Left lung (tissue), 10 donors: ENCODE results near the gene AKAP13. TPM values are rescaled to one million over a fixed set of nuclear protein-coding genes. Genes with fewer than 3 reads are reported as not detected.
"Not testable (repeated sequence)": the region's sequence is repeated elsewhere in the genome, so short reads cannot be mapped to it uniquely, and the experiment has no call there.

Experiments
- ATAC-seq: fragments of 200-7000 bp; cut with Tn5 transposase; one replicate; pipeline ENCODE4 v1.9.1; 2020; ENCODE audit warnings: moderate library complexity
- DNase-seq, 4 donors: peaks; one replicate each; pipeline ENCODE4 v3.0.0-alpha.2; 2013 to 2020
- H3K27ac ChIP-seq, 2 donors: fragments of 200-600 bp; sonication (generic) in 1 of 2; one replicate each; pipeline versions ENCODE4 v1.5.0 to v1.8.0; 2020 to 2021
- H3K27me3 ChIP-seq, 2 donors: fragments of 200-600 bp; sonication (generic) in 1 of 2; one replicate each; pipeline versions ENCODE4 v1.5.0 to v1.8.0; 2020 to 2021
- H3K36me3 ChIP-seq, 2 donors: fragments of 200-600 bp; sonication (generic) in 1 of 2; one replicate each; pipeline versions ENCODE4 v1.5.0 to v1.8.0; 2020 to 2021
- H3K4me1 ChIP-seq, 2 donors: fragments of 200-600 bp; one replicate each; pipeline ENCODE4 v1.8.0; 2021
- H3K4me3 ChIP-seq, 2 donors: fragments of 200-600 bp; sonication (generic) in 1 of 2; one replicate each; pipeline versions ENCODE4 v1.5.0 to v1.8.0; 2020 to 2021; ENCODE audit warnings: mild to moderate bottlenecking in 1 of 2
- H3K9me3 ChIP-seq, 2 donors: fragments of 200-600 bp; sonication (generic) in 1 of 2; one replicate each; pipeline versions ENCODE4 v1.5.0 to v1.8.0; 2020 to 2021
- intact Hi-C, 2 donors: fragments of 100-400 bp; cut with DNase I; formaldehyde crosslinking; loops; one replicate each; pipeline versions ENCODE4 v1.11.2 to v1.14.2; 2022
- polyA plus RNA-seq, 6 donors: library from polyadenylated mRNA; unstranded; fragments of 120-200 nt; gene quantifications; one replicate each; pipeline ENCODE4 v1.2.1, GENCODE V29; 2013; ENCODE audit not compliant: insufficient read length in 6 of 6
- total RNA-seq, 2 donors: library from RNA; stranded (reverse); fragmentation: NEBNext Ultra II Directional; extraction: Animal tissue kit (Norgen Biotek cat#: 25700); gene quantifications; one replicate each; pipeline ENCODE4 v1.2.1, GENCODE V29; 2021
- TF ChIP-seq, protein P1 (sequence below), 2 donors: fragments of 200-600 bp; sonication (generic) in 1 of 2; IDR thresholded peaks; one replicate each; pipeline versions ENCODE4 v1.5.0 to v1.8.0; 2021; ENCODE audit warnings: antibody characterized with exemption in 2 of 2
- donor health status: DM: no; HTN: yes; CAD: no.
- donor health status: DM: no; HTN: no; CAD: no.

Gene AKAP13
- total and polyA plus RNA-seq, 8 donors: 93.6 to 346 (median 102) TPM

DNA sequence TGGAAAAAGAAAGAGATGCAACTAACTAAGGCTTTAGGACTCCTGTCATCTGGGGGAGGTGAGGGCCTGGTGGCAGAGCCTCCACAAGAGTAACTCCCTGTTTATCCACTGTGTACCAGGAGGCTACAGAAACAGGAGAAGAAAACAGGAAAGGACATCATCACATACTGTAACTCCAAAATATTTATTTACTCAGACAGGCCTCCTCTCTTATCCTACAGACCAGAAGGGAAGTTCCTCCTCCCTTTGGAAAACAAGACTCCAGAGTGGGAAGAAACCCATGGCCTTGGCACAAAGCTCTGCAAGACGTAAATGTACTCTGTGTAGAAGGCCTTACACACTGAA, 40.1 kb upstream of the AKAP13 start:
- Histone ChIP-seq H3K27ac (no peak overlapping the region), H3K36me3 (no peaks in the 10 kb centered on the region), H3K27me3 (no peaks in the 10 kb centered on the region), H3K4me1 (peaks cover 0 to 17% of the 10 kb centered on the region in 2 donors), H3K4me3 (no peak overlapping the region), H3K9me3 (no peaks in the 10 kb centered on the region)
- DNase-seq: no peak
- no peak for ATAC-seq
- intact Hi-C loops: no loop called here
- TF ChIP-seq, protein P1, sequence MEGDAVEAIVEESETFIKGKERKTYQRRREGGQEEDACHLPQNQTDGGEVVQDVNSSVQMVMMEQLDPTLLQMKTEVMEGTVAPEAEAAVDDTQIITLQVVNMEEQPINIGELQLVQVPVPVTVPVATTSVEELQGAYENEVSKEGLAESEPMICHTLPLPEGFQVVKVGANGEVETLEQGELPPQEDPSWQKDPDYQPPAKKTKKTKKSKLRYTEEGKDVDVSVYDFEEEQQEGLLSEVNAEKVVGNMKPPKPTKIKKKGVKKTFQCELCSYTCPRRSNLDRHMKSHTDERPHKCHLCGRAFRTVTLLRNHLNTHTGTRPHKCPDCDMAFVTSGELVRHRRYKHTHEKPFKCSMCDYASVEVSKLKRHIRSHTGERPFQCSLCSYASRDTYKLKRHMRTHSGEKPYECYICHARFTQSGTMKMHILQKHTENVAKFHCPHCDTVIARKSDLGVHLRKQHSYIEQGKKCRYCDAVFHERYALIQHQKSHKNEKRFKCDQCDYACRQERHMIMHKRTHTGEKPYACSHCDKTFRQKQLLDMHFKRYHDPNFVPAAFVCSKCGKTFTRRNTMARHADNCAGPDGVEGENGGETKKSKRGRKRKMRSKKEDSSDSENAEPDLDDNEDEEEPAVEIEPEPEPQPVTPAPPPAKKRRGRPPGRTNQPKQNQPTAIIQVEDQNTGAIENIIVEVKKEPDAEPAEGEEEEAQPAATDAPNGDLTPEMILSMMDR (IDR thresholded peaks at IDR 0.05): no peak

DNA sequence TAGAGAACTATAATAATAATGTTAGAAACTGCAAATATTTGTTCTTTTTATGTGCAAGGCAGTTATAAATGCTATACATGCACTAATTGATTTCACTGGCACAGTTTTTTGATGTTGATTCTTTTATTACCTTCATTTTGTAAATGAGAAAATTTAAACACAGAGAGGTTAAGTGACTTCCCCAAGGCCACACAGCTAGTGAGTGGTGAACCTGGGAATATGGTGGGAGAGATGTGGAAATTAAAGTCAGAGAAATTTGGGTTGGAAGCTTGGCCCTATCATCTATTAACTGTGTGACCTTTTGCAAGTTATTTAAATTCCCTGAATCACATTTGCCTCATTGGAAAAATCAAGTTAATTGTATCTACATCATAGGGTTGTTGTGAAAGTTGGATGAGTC, 39.6 kb upstream of the AKAP13 start:
- TF ChIP-seq, protein P1 (IDR thresholded peaks at IDR 0.05): no peak
- Histone ChIP-seq H3K4me1 (peaks cover 0 to 17% of the 10 kb centered on the region in 2 donors), H3K9me3 (no peaks in the 10 kb centered on the region), H3K4me3 (no peak overlapping the region), H3K27me3 (no peaks in the 10 kb centered on the region), H3K36me3 (no peaks in the 10 kb centered on the region), H3K27ac (no peak overlapping the region)
- DNase-seq: no peak
- intact Hi-C loops: no loop called here
- ATAC-seq: no peak

DNA sequence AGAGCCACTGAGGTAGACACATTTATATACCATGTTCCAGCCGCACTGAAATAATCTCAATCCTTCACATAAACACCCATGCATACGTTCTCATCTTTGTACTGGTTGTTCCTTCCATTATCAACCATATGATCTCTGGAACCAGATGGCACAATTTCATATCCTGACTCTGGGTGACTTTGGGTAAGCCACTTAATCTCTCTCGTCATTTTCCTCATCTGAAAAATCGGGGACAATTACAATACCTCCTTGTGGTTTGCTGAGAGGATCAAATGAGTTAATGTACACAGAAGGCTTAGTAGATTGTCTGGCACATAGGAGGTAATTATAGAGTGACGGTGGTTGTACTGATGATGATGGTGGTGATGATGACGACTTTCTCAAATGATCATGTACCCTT, 38.2 kb upstream of the AKAP13 start:
- ATAC-seq, DNase-seq, H3K9me3 ChIP-seq, H3K27ac ChIP-seq, intact Hi-C loops, H3K27me3 ChIP-seq, H3K36me3 ChIP-seq, H3K4me3 ChIP-seq: not testable (repeated sequence)
- H3K4me1 ChIP-seq: peaks cover 0 to 16% of the 10 kb centered on the region in 2 donors

DNA sequence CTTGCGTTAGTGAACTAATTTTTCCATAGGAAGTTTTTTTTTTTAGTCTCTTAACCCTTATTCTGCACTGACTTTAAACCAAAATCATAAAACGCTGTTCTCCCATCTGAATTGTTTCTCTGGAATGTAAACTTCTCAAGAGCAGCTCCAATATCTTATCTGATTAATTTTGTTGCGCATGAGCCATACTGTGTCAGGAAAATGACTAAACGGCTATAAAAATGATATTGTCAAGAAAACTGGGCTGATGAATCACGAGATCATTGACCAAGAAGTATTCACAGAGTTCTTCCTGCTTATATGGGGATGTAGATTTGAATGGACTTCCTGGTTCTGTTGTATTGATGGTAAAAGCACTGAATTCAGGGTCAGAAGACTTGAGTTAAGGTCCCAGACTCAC, 37.0 kb upstream of the AKAP13 start:
- H3K4me3 ChIP-seq, H3K27me3 ChIP-seq, H3K4me1 ChIP-seq, ATAC-seq, intact Hi-C loops, H3K9me3 ChIP-seq, H3K36me3 ChIP-seq, DNase-seq: not testable (repeated sequence)
- H3K27ac ChIP-seq: peak overlapping the region in 1 of 2 donors; percentile 45

DNA sequence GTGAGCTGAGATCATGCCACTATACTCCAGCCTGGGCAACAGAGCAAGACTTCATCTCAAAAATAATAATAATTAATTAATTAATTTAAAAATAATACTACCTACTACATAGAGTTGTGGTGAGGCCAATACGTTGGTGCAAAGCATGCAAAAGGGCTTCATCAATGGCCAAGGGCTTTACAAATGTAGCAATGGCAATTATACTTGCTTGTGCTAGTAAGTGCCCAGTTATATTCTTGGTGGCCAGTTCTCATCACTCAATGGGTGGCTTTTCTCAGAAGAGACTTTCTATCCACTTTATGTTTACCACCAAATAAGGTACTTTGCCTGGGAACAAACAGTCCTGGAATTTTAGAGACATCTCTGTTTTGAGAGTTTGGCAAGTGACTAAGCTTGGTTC, 36.2 kb upstream of the AKAP13 start:
- H3K27me3 ChIP-seq, H3K4me3 ChIP-seq, DNase-seq, H3K9me3 ChIP-seq, H3K4me1 ChIP-seq, H3K36me3 ChIP-seq, intact Hi-C loops: not testable (repeated sequence)
- peak; percentile 5 for ATAC-seq
- H3K27ac ChIP-seq: peak overlapping the region; percentile 36 to 45

DNA sequence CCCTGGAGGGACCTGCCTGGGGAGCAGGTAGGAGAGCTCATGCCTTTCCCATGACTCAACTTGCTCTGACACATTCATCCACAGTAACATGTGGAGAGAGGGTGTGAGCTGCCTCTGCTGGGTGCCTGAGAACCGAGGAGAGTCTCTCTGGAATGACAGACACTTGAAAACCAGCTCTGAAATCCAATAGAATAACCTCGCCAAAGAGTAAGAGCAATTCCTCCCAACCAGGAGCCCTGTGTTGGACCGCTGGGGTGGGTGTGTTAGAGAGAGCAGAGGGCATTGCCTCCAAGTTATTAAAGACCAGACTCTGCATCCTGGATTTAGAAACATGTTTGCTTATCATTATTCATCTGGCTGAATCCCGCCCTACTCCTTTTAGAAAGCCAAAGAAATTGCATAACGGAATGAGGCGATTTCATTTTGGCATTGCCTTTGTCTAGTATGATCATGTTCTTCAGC, 35.7 kb upstream of the AKAP13 start:
- H3K27ac ChIP-seq: peak overlapping the region; percentile 45 to 50

DNA sequence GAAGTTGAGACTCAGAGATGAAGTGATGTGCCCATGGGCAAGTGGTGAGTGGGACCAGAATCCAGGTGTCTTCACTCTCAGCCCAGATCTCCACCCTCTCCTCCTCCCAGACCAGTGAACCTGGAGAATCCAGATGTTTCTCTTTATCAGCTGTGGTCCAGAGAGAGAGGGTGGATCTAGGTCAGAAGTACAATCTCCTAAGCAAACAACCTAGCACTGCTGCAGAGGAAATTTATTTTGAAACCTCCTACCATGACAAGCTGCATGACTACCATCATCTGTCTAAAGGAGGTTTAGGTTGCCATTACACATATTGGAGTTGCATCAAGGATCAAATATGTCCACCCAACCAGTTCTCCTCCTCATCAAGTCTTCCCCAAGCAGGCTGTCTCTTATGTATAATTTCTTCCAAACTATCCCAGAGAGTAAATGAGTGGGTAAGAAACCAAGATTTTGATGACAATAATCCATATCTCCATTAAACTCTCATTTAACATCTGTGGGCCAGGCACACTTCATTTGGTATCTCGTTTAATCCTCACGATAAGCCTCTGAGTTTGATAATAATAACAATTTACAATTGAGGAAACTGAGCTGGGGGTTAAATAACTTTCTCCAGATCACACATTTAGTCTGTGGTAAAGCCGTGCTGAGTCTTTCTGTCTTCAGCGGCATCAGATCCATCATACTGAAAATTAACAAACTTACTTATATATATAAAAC, 35.0 kb upstream of the AKAP13 start:
- DNase-seq, H3K4me1 ChIP-seq, intact Hi-C loops, H3K4me3 ChIP-seq, H3K36me3 ChIP-seq, H3K9me3 ChIP-seq, H3K27me3 ChIP-seq, ATAC-seq: not testable (repeated sequence)
- peak overlapping the region; percentile 45 to 50 for H3K27ac ChIP-seq

More for the DNA sequence above, 35.7 kb upstream of the AKAP13 start:
- H3K9me3 ChIP-seq, H3K4me3 ChIP-seq, H3K27me3 ChIP-seq, H3K36me3 ChIP-seq, intact Hi-C loops, H3K4me1 ChIP-seq: not testable (repeated sequence)
- ATAC-seq: peak; percentile 85
- DNase-seq: peak in 2 of 4 donors; percentile 52 to 53

DNA sequence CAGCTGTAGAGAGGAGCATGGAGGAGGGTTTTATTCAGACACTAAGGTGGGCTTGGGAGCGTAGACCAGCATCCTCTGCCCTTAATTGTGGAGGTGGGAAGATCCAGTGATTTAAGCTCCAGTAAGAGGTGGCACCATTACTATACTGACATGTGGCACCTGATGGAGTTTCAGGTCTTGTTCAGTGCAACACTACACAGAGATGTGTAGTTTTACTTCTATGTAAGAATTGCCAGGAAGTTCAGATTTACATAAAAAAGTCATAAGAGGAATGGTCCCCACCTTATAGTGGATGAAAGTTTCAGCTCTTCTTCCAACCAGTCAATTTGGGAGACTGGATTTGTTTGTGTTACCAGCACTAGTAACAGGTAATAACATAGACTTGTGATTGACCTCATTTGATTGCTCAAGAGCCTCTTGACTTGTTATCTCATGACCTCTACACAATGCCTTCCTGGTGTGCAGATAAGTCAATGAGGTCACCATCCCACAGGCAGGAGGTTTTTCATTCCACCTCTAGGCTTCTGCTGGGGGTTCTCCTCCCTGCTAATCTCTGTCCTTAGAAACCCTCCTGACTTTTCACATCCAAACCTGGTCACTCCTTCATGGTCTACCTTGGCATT, 33.8 kb upstream of the AKAP13 start:
- intact Hi-C loops, H3K4me3 ChIP-seq, H3K36me3 ChIP-seq, DNase-seq, H3K4me1 ChIP-seq, H3K27me3 ChIP-seq, H3K9me3 ChIP-seq: not testable (repeated sequence)
- H3K27ac ChIP-seq: peak overlapping the region in 1 of 2 donors; percentile 37
- peak; percentile 59 for ATAC-seq

DNA sequence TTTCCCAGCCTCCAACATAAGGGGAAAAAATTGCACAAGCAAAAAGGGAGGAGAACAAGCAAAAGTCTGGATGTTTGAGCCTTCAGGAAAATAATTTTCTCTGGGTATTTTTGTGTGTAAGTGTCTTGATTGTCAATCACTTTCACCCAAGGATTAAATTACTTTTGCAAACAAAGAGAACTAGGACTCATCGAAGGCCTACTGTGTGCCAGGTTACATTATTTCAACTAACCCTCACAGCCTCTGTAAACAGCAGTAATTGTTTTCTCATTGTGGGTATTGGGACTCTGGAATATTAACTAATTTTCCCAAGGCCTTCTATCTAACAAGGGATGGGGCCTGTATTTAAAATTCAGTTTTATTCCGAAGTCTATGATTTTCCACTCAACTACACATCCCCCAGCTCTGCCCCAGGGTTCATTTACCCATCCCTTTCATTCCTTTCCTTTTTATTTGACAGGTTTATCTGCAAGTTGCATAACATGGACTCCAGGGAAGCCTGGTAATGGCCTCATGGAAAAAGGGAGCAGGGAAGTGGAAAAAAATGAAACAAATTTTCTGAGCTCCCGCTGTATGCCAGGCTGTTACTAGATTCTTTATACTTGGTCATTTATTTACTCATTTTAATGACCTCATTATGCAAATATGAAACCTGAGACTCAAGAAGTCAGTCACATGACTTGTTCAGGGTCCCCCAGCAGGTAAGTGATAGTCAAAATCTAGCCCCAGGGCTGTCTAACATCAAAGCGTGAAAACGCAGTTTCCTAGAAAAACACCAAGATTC, 32.9 kb upstream of the AKAP13 start:
- H3K4me3 ChIP-seq, H3K27me3 ChIP-seq, intact Hi-C loops, H3K9me3 ChIP-seq, DNase-seq, ATAC-seq, H3K4me1 ChIP-seq, H3K27ac ChIP-seq, H3K36me3 ChIP-seq: not testable (repeated sequence)

DNA sequence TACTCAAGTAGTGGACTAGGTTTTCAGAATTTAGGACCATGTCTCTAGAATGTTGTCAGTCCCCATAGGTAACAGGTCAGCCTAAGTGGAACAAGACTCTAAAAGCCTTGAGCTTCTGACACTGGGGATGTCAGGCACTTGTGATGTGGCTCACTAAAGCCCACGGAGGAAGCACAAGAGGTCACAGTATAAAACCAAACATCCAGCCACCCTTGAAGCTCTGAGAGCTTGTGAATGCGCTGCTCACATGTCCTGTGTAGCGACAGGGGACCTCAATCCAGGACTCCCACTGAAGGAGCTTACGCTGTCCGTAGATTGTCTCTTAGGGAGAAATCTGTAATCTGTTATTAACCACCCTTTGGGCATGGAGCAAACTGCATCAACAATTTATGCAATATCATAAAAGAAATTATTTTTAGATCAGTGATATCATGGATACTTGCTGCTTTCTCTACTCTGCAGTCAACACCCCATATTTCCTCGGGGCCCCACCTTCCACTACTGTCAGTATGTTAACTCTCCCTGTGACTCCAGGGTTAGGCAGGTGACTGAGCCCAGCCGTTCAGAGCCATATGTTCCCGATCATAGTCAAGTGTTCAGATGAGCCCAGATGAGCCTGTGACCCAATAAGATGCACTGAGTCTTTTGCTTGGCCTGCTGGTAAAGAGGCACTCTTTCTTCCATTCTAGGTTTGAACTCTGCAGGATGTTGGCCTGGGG, 32.2 kb upstream of the AKAP13 start:
- H3K27me3 ChIP-seq, DNase-seq, ATAC-seq, H3K4me3 ChIP-seq, H3K4me1 ChIP-seq, H3K9me3 ChIP-seq, H3K36me3 ChIP-seq, intact Hi-C loops, H3K27ac ChIP-seq: not testable (repeated sequence)
